CD14-positive monocyte (primary cell): ENCODE data around the gene TALDO1. TPM values are rescaled to one million over a fixed set of nuclear protein-coding genes. Genes with fewer than 3 reads are reported as not detected.

Source experiments
- DNase-seq, 3 donors: peaks; one replicate each; pipeline ENCODE4 v3.0.0-alpha.2; 2011 to 2022
- H2AFZ ChIP-seq: 2 replicates; pipeline ENCODE4 v1.6.0; 2012; ENCODE audit warnings: mild to moderate bottlenecking, low read depth, low read length, inconsistent platforms; ENCODE audit not compliant: insufficient read depth, poor library complexity, severe bottlenecking
- H3K27ac ChIP-seq, 2 donors: 1 replicate in 1 of 2; 2 replicates in 1 of 2; pipeline ENCODE4 v1.5.1; 2012 to 2013; ENCODE audit warnings: low read length in 2 of 2, control low read depth in 1 of 2, inconsistent platforms in 1 of 2, low read depth in 1 of 2, mild to moderate bottlenecking in 1 of 2
- H3K27me3 ChIP-seq, 2 donors: one replicate each; pipeline versions ENCODE4 v1.6.0 to v1.6.1; 2011 to 2013; ENCODE audit warnings: low read length in 2 of 2; ENCODE audit not compliant: control insufficient read depth in 2 of 2, insufficient read depth in 2 of 2
- H3K36me3 ChIP-seq, 2 donors: replicated peaks in 1 of 2; 1 replicate in 1 of 2; 2 replicates in 1 of 2; pipeline versions ENCODE4 v1.5.1 to v1.6.1; 2012 to 2013; ENCODE audit warnings: low read length in 2 of 2, control low read depth in 1 of 2, inconsistent platforms in 1 of 2, mild to moderate bottlenecking in 1 of 2; ENCODE audit not compliant: insufficient read depth in 2 of 2, control insufficient read depth in 1 of 2
- H3K4me1 ChIP-seq, 2 donors: 1 replicate in 1 of 2; 2 replicates in 1 of 2; pipeline versions ENCODE4 v1.5.1 to v1.6.1; 2012 to 2013; ENCODE audit warnings: low read length in 2 of 2, control low read depth in 1 of 2, inconsistent platforms in 1 of 2, mild to moderate bottlenecking in 1 of 2, moderate library complexity in 1 of 2; ENCODE audit not compliant: insufficient read depth in 2 of 2, control insufficient read depth in 1 of 2
- H3K4me2 ChIP-seq: replicated peaks from 2 replicates; pipeline ENCODE3; 2012; ENCODE audit warnings: low read length, moderate library complexity, mild to moderate bottlenecking; ENCODE audit not compliant: poor library complexity, severe bottlenecking; ENCODE audit errors: extremely low read depth
- H3K4me3 ChIP-seq, 3 experiments: fragments of 200-600 bp in 1 of 3; sonication (generic) in 1 of 3; replicated peaks in 1 of 3; 1 replicate in 2 of 3; 2 replicates in 1 of 3; pipeline ENCODE4 v1.5.1; 2011 to 2013; ENCODE audit warnings: low read length in 3 of 3, mild to moderate bottlenecking in 3 of 3, control low read depth in 2 of 3, low read depth in 2 of 3, inconsistent platforms in 1 of 3, moderate library complexity in 1 of 3
- H3K79me2 ChIP-seq: 2 replicates; pipeline ENCODE4 v1.6.0; 2012; ENCODE audit warnings: mild to moderate bottlenecking, control low read depth, inconsistent platforms, low read length, moderate library complexity; ENCODE audit not compliant: insufficient read depth
- H3K9ac ChIP-seq: 2 replicates; pipeline ENCODE4 v1.6.0; 2017; ENCODE audit warnings: low read length, mild to moderate bottlenecking; ENCODE audit not compliant: insufficient read depth, poor library complexity, severe bottlenecking
- H3K9me3 ChIP-seq, 2 donors: replicated peaks in 1 of 2; 1 replicate in 1 of 2; 2 replicates in 1 of 2; pipeline versions ENCODE4 v1.5.1 to v1.6.1; 2012 to 2013; ENCODE audit warnings: low read length in 2 of 2, control low read depth in 1 of 2; ENCODE audit not compliant: control insufficient read depth in 1 of 2, insufficient read depth in 1 of 2
- H4K20me1 ChIP-seq: 2 replicates; pipeline ENCODE4 v1.6.0; 2012; ENCODE audit warnings: mild to moderate bottlenecking, low read length, control low read depth, moderate library complexity; ENCODE audit not compliant: insufficient read depth
- H3K27ac Mint-ChIP-seq, 7 donors: one replicate each; pipeline ENCODE4 v1.8.0; 2020; ENCODE audit warnings: mild to moderate bottlenecking in 7 of 7, mixed read lengths in 7 of 7, moderate library complexity in 6 of 7, inconsistent platforms in 2 of 7
- H3K27me3 Mint-ChIP-seq, 3 donors: one replicate each; pipeline ENCODE4 v1.8.0; 2021 to 2022; ENCODE audit warnings: low read depth in 3 of 3, mild to moderate bottlenecking in 3 of 3, mixed read lengths in 3 of 3, moderate library complexity in 3 of 3, inconsistent platforms in 1 of 3
- H3K36me3 Mint-ChIP-seq, 2 donors: one replicate each; pipeline ENCODE4 v1.8.0; 2020; ENCODE audit warnings: mixed read lengths in 2 of 2, inconsistent platforms in 1 of 2, mild to moderate bottlenecking in 1 of 2
- H3K4me1 Mint-ChIP-seq: one replicate; pipeline ENCODE4 v1.8.0; 2020; ENCODE audit warnings: mild to moderate bottlenecking, mixed read lengths
- H3K4me3 Mint-ChIP-seq, 2 donors: one replicate each; pipeline ENCODE4 v1.8.0; 2020; ENCODE audit warnings: mild to moderate bottlenecking in 2 of 2, mixed read lengths in 2 of 2, moderate library complexity in 1 of 2
- H3K9me3 Mint-ChIP-seq, 7 donors: one replicate each; pipeline ENCODE4 v1.8.0; 2020 to 2022; ENCODE audit warnings: mixed read lengths in 7 of 7, mild to moderate bottlenecking in 6 of 7, moderate library complexity in 6 of 7, inconsistent platforms in 2 of 7
- WGBS: methylation state at CpG from one replicate; pipeline ENCODE4 v1.1.5; 2013; ENCODE audit warnings: missing lambda C conversion rate; ENCODE audit not compliant: insufficient coverage; 5-methylcytosine and 5-hydroxymethylcytosine counted together
- intact Hi-C, 2 donors: fragments of 100-400 bp; cut with micrococcal nuclease; formaldehyde crosslinking; loops; one replicate each; pipeline versions ENCODE4 v1.15.0 to v1.15.1; 2023
- polyA plus RNA-seq, 3 donors: library from polyadenylated mRNA; depleted of rRNA in 1 of 3; unstranded in 2 of 3; stranded (reverse) in 1 of 3; fragments of 300-500 nt in 2 of 3; fragments of >200 nt in 1 of 3; fragmentation: Illumina TruSeq in 2 of 3; gene quantifications; 1 replicate in 2 of 3; 2 replicates in 1 of 3; pipeline ENCODE4 v1.2.3, GENCODE V29; 2012 to 2021
- TF ChIP-seq, protein P1 (sequence below): fragments of 200-600 bp; IDR thresholded peaks from one replicate; pipeline ENCODE4 v1.8.0; 2022; ENCODE audit warnings: antibody characterized with exemption, mild to moderate bottlenecking

The TALDO1 gene
- polyA plus RNA-seq, 3 donors: 502 to 1,249 (median 1,224) TPM

DNA sequence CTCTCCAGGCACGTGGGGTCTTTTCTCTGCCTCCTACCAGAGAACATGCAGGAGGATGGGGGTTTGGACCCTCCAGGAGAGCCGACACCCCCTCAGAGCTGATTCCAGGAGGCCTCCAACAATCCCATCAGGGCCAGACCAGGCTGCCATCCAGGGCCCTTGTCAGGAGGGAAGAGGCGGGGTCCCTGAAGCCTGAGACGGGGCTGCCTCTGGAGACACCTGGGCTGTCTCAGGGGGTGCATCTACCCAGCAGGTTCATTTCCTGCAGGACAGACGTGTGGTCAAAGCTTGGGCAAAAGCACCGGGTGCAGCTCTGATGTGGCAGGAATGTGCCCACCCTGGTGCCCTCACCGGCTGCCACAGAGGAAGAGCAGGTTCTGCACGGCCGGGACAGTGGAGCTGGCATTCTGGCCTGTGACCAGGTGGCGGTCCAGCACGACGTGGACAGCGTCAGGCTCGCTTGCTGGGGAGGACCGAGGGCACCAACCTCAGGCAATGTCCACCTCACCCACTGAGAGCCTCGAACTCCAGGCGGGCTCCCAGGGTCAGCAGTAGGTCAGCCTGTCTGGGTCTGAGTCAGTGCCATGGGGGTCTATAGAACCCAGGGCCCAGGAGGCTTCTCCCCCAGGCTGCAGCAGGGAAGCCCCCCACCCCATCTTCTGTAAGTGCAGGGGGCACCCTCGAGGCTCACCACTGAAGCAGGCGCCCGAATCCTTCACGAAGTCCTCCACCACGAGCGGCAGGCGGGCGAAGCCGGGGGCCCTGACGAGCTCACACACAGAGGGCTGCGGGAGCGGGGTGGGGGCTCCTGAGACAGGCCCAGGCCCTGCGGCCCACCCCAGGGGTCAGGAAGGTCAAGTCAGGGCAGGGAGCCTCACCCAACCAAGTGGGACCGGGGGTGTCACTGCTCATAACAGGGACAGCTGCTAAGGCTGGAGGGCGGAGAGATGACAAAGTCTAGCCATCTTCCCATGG, 23.7 kb downstream of the TALDO1 start:
- peaks cover 0 to 2% (median 0%) of the 10 kb centered on the region in 7 donors for H3K9me3 Mint-ChIP-seq
- H3K27ac Mint-ChIP-seq: no peak overlapping the region
- no peaks in the 10 kb centered on the region for H3K27me3 Mint-ChIP-seq
- Histone ChIP-seq H4K20me1 (peaks cover 63% of the 10 kb centered on the region), H3K79me2 (peaks cover 30% of the 10 kb centered on the region), H3K4me3 (no peak overlapping the region), H3K4me2 (no peak overlapping the region), H3K9me3 (no peaks in the 10 kb centered on the region), H3K36me3 (peaks cover 41 to 58% of the 10 kb centered on the region in 2 donors), H2AFZ (no peak overlapping the region), H3K9ac (no peak overlapping the region), H3K4me1 (peaks cover 5 to 8% of the 10 kb centered on the region in 2 donors), H3K27me3 (no peaks in the 10 kb centered on the region), H3K27ac (no peak overlapping the region)
- no peak for DNase-seq
- 98% methylated on average over 26 of the region's 32 CpGs for WGBS
- peaks cover 14% of the 10 kb centered on the region for H3K4me1 Mint-ChIP-seq
- TF ChIP-seq, protein P1, sequence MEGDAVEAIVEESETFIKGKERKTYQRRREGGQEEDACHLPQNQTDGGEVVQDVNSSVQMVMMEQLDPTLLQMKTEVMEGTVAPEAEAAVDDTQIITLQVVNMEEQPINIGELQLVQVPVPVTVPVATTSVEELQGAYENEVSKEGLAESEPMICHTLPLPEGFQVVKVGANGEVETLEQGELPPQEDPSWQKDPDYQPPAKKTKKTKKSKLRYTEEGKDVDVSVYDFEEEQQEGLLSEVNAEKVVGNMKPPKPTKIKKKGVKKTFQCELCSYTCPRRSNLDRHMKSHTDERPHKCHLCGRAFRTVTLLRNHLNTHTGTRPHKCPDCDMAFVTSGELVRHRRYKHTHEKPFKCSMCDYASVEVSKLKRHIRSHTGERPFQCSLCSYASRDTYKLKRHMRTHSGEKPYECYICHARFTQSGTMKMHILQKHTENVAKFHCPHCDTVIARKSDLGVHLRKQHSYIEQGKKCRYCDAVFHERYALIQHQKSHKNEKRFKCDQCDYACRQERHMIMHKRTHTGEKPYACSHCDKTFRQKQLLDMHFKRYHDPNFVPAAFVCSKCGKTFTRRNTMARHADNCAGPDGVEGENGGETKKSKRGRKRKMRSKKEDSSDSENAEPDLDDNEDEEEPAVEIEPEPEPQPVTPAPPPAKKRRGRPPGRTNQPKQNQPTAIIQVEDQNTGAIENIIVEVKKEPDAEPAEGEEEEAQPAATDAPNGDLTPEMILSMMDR: no peak
- intact Hi-C loops: no loop called here
- peaks cover 20 to 60% of the 10 kb centered on the region in 2 donors for H3K36me3 Mint-ChIP-seq
- H3K4me3 Mint-ChIP-seq: no peak overlapping the region

DNA sequence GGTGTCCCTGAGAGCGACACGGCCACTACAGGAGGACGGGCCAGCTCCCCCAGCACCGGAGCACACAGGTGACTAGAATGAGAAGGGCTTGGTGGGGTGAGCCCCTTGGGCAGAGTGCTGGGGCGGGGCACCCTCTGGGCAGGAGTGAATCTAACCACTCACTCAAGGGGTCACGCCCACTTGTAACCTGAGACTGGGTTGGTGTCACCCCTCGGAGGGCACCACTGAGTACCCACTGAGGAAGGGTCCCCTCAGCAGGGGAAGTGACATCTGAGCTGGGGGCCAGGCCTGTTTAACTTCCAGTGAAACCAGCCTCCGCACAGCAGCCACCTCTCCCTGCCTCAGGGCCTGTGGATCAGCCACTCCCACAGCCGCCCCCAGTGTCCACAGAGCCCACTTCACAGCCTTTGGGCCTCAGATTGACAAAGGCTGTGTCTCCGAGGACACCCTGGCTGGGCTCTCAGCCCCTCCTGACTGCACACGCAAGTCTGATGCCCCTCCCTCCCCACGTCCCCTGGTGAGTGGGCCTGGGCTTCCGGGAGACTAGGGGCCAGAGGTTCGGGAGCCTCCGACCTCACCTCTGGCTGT, 24.4 kb downstream of the TALDO1 start:
- H3K79me2 ChIP-seq: peaks cover 38% of the 10 kb centered on the region
- Mint-ChIP-seq H3K4me1 (peaks cover 18% of the 10 kb centered on the region), H3K9me3 (peaks cover 0 to 2% (median 0%) of the 10 kb centered on the region in 7 donors), H3K27me3 (peaks cover 0 to 2% (median 0%) of the 10 kb centered on the region in 3 donors), H3K27ac (no peak overlapping the region), H3K36me3 (peaks cover 16 to 58% of the 10 kb centered on the region in 2 donors), H3K4me3 (no peak overlapping the region)
- H3K27ac ChIP-seq: no peak overlapping the region
- H3K9me3 ChIP-seq: no peaks in the 10 kb centered on the region
- no peak overlapping the region for H3K4me3 ChIP-seq
- TF ChIP-seq, protein P1: no peak
- H3K4me1 ChIP-seq: peaks cover 13 to 15% of the 10 kb centered on the region in 2 donors
- peaks cover 41 to 50% of the 10 kb centered on the region in 2 donors for H3K36me3 ChIP-seq
- H4K20me1 ChIP-seq: peaks cover 63% of the 10 kb centered on the region
- no peak overlapping the region for H3K9ac ChIP-seq
- DNase-seq: no peak
- no peaks in the 10 kb centered on the region for H3K27me3 ChIP-seq
- intact Hi-C loops: no loop called here
- H3K4me2 ChIP-seq: no peak overlapping the region
- 88% methylated on average over 7 of the region's 15 CpGs for WGBS
- H2AFZ ChIP-seq: no peak overlapping the region
